COLO829 (cell line): Measurements from ENCODE around the gene GRK4.
"Not testable (repeated sequence)": the region's sequence is repeated elsewhere in the genome, so short reads cannot be mapped to it uniquely, and the experiment has no call there.

ENCODE experiments used
- DNase-seq: peaks from one replicate; pipeline ENCODE4 v3.0.0; 2012; ENCODE audit warnings: low spot score

Gene GRK4

GRCh38 chr4:2960450-2960849, 2.9 kb upstream of the GRK4 start:
- DNase-seq, result not testable (repeated sequence)

- no peak for DNase-seq
These were observed 2.0 kb upstream of the GRK4 start for GRCh38 chr4:2961421-2961810.

- no peak for DNase-seq
These were observed 1.4 kb upstream of the GRK4 start for GRCh38 chr4:2961811-2962441.

- no peak for DNase-seq
These were observed 677 bp upstream of the GRK4 start for GRCh38 chr4:2962614-2963174.

GRCh38 chr4:2963966-2964471, 648 bp downstream of the GRK4 start:
- DNase-seq, result no peak

- no peak for DNase-seq
These were observed 1.4 kb downstream of the GRK4 start for GRCh38 chr4:2964706-2965258.

GRCh38 chr4:2965262-2965661, 1.9 kb downstream of the GRK4 start:
- DNase-seq, result no peak

- no peak for DNase-seq
These were observed 5.0 kb downstream of the GRK4 start for GRCh38 chr4:2968381-2968780.

- DNase-seq, result no peak
These were observed 7.9 kb downstream of the GRK4 start for GRCh38 chr4:2971275-2971674.

- DNase-seq, result peak; percentile 51
These were observed 14.1 kb downstream of the GRK4 start for GRCh38 chr4:2977211-2978088.

GRCh38 chr4:2981256-2981819, 18.0 kb downstream of the GRK4 start:
- no peak for DNase-seq

- DNase-seq, result no peak
These were observed 18.6 kb downstream of the GRK4 start for GRCh38 chr4:2982012-2982411.

GRCh38 chr4:2983715-2984114, 20.3 kb downstream of the GRK4 start:
- not testable (repeated sequence) for DNase-seq

- no peak for DNase-seq
These were observed 27.9 kb downstream of the GRK4 start for GRCh38 chr4:2991243-2991642.

- DNase-seq, result no peak
These were observed 31.5 kb downstream of the GRK4 start for GRCh38 chr4:2994917-2995316.

- DNase-seq, result no peak
These were observed 32.3 kb downstream of the GRK4 start for GRCh38 chr4:2995546-2996265.

GRCh38 chr4:2996415-2996814, 33.0 kb downstream of the GRK4 start:
- DNase-seq, result no peak

- DNase-seq, result no peak
These were observed 44.4 kb downstream of the GRK4 start for GRCh38 chr4:3007724-3008123.

GRCh38 chr4:3009422-3009821, 46.1 kb downstream of the GRK4 start:
- peak; percentile 32 for DNase-seq

GRCh38 chr4:3010577-3010976, 47.2 kb downstream of the GRK4 start:
- DNase-seq, result no peak

GRCh38 chr4:3010998-3011397, 47.6 kb downstream of the GRK4 start:
- DNase-seq, result peak; percentile 24
